DND-41 (cell line): ENCODE measurements around the gene SHPK.

ENCODE experiments used
- ATAC-seq: fragments of 200-7000 bp; cut with Tn5 transposase; 3 replicates; pipeline ENCODE4 v1.9.1; 2021; ENCODE audit warnings: low read depth; ENCODE audit not compliant: insufficient read depth
- DNase-seq: peaks from one replicate; pipeline ENCODE4 v3.0.0-alpha.2; 2020
- H2AFZ ChIP-seq: 2 replicates; pipeline ENCODE4 v1.6.0; 2012; ENCODE audit warnings: low read depth, low read length
- H3K27ac ChIP-seq: 2 replicates; pipeline ENCODE4 v1.5.1; 2012; ENCODE audit warnings: low read length, inconsistent platforms
- H3K27me3 ChIP-seq: fragments of 200-600 bp; sonication (generic); 2 replicates; pipeline ENCODE4 v1.6.0; 2012; ENCODE audit warnings: low read length, mild to moderate bottlenecking, inconsistent platforms; ENCODE audit not compliant: insufficient read depth, poor library complexity
- H3K36me3 ChIP-seq: 2 replicates; pipeline ENCODE4 v1.5.1; 2012; ENCODE audit warnings: low read length, inconsistent platforms; ENCODE audit not compliant: insufficient read depth
- H3K4me1 ChIP-seq: 2 replicates; pipeline ENCODE4 v1.5.1; 2012; ENCODE audit warnings: mild to moderate bottlenecking, low read length; ENCODE audit not compliant: insufficient read depth
- H3K4me2 ChIP-seq: 2 replicates; pipeline ENCODE4 v1.6.0; 2012; ENCODE audit warnings: mild to moderate bottlenecking, moderate library complexity, low read length, inconsistent platforms; ENCODE audit not compliant: insufficient read depth
- H3K4me3 ChIP-seq, 2 experiments: fragments of 200-600 bp in 1 of 2; shearing (Covaris generic) in 1 of 2; 2 replicates each; pipeline ENCODE4 v1.5.1; 2012 to 2016; ENCODE audit warnings: inconsistent platforms in 2 of 2, low read length in 2 of 2, mild to moderate bottlenecking in 2 of 2, low read depth in 1 of 2, moderate library complexity in 1 of 2
- H3K79me2 ChIP-seq: 2 replicates; pipeline ENCODE4 v1.6.0; 2012; ENCODE audit warnings: low read length, inconsistent platforms; ENCODE audit not compliant: insufficient read depth
- H3K9ac ChIP-seq: 2 replicates; pipeline ENCODE4 v1.6.0; 2012; ENCODE audit warnings: low read depth, mild to moderate bottlenecking, inconsistent platforms, low read length, moderate library complexity
- H3K9me3 ChIP-seq: 2 replicates; pipeline ENCODE4 v1.5.1; 2012; ENCODE audit warnings: low read length, moderate library complexity, mild to moderate bottlenecking, inconsistent platforms; ENCODE audit not compliant: insufficient read depth, severe bottlenecking
- H4K20me1 ChIP-seq: 2 replicates; pipeline ENCODE4 v1.6.0; 2012; ENCODE audit warnings: low read length; ENCODE audit not compliant: insufficient read depth
- EZH2 ChIP-seq: IDR thresholded peaks from 3 replicates; pipeline ENCODE4 v1.6.1; 2012; ENCODE audit warnings: borderline replicate concordance, low read depth, mild to moderate bottlenecking, moderate library complexity, low read length, inconsistent platforms; ENCODE audit not compliant: severe bottlenecking
- TF ChIP-seq, protein P1 (sequence below): IDR thresholded peaks from 2 replicates; pipeline ENCODE4 v1.5.1; 2012; ENCODE audit warnings: borderline replicate concordance, low read length, moderate library complexity, mild to moderate bottlenecking; ENCODE audit not compliant: poor library complexity, severe bottlenecking; ENCODE audit errors: extremely low read depth

Gene SHPK

DNA sequence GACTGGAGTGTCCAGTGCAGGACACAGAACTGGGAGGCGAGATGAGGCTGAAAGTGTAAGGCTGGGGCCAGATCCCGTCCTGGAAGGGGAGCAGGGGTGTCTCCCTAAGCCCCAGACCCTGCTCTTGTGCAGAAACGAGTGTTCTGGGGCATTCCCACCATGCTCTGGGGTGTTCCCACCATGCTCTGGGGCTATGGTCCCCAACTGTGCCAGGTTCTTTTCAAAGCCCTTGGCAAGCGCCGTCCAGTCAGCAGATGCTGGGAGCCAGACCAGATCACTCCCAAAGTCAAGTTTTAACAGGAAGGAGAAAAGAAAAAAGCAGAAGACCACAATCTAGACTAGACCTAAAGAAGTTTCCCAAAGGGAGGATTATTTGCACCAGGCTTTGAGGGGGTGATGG lies 29.8 kb upstream of the SHPK start:
- Histone ChIP-seq H3K27ac (no peak overlapping the region), H3K79me2 (peaks cover 30% of the 10 kb centered on the region), H3K4me1 (peaks cover 30% of the 10 kb centered on the region), H3K4me2 (no peak overlapping the region), H2AFZ (no peak overlapping the region), H3K27me3 (no peaks in the 10 kb centered on the region), H3K9ac (no peak overlapping the region), H3K4me3 (no peak overlapping the region), H3K36me3 (peaks cover 24% of the 10 kb centered on the region), H3K9me3 (no peaks in the 10 kb centered on the region), H4K20me1 (peaks cover 18% of the 10 kb centered on the region)
- no peak for TF ChIP-seq EZH2
- TF ChIP-seq, protein P1, sequence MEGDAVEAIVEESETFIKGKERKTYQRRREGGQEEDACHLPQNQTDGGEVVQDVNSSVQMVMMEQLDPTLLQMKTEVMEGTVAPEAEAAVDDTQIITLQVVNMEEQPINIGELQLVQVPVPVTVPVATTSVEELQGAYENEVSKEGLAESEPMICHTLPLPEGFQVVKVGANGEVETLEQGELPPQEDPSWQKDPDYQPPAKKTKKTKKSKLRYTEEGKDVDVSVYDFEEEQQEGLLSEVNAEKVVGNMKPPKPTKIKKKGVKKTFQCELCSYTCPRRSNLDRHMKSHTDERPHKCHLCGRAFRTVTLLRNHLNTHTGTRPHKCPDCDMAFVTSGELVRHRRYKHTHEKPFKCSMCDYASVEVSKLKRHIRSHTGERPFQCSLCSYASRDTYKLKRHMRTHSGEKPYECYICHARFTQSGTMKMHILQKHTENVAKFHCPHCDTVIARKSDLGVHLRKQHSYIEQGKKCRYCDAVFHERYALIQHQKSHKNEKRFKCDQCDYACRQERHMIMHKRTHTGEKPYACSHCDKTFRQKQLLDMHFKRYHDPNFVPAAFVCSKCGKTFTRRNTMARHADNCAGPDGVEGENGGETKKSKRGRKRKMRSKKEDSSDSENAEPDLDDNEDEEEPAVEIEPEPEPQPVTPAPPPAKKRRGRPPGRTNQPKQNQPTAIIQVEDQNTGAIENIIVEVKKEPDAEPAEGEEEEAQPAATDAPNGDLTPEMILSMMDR: no peak
- ATAC-seq: no peak
- DNase-seq: no peak

DNA sequence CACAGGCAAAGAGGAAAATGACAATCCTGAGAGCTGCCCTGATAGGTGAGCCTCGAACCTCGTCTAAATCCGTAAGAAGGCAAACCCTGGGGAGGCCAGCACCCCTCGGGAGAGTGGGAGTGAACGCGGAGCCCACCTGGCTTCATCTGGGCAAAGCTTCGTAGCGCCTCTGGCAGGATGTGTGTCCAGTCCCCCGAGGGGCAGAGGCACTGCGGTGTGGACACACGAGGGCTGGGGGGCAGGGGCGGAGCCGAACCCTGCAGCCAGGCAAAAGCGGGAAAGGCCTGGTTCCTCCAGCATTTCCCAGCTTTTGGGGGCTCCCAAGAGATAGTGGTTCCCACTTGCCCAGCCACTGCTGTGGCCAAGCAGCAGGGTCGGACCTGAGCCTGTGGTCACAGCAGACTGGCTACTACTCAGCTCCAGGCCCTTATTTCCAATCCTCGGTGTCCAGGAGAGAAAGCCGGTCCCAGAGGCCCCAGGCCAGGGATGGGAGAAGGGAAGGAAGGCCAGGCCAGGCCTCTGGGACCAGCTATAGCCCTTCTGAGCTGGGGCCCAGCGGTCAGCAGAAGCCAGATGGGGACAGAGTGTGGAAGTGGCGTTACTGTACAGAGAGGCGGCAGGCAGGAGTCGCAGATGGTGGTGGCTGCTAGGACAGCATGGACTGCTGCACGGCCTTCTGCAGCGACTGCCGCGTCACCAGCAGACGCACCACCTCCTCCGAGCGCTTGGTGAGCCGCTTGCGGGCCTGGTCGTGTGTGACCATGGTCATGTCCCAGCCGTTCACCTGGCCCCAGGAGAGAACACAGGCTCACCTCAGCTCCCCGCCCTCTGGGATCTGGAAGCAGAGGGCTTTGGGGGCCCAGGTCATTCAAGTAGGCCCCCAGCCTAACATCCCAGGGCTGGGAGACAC lies 27.3 kb upstream of the SHPK start:
- DNase-seq (no peak), ATAC-seq (no peak)
- Histone ChIP-seq H3K79me2 (peaks cover 11% of the 10 kb centered on the region), H3K27me3 (no peaks in the 10 kb centered on the region), H3K4me3 (no peak overlapping the region), H2AFZ (no peak overlapping the region), H3K36me3 (peaks cover 26% of the 10 kb centered on the region), H3K4me2 (no peak overlapping the region), H4K20me1 (peaks cover 9% of the 10 kb centered on the region), H3K4me1 (peaks cover 15% of the 10 kb centered on the region), H3K9me3 (no peaks in the 10 kb centered on the region), H3K27ac (no peak overlapping the region), H3K9ac (no peak overlapping the region)
- TF ChIP-seq, protein P1: no peak
- TF ChIP-seq EZH2: no peak

DNA sequence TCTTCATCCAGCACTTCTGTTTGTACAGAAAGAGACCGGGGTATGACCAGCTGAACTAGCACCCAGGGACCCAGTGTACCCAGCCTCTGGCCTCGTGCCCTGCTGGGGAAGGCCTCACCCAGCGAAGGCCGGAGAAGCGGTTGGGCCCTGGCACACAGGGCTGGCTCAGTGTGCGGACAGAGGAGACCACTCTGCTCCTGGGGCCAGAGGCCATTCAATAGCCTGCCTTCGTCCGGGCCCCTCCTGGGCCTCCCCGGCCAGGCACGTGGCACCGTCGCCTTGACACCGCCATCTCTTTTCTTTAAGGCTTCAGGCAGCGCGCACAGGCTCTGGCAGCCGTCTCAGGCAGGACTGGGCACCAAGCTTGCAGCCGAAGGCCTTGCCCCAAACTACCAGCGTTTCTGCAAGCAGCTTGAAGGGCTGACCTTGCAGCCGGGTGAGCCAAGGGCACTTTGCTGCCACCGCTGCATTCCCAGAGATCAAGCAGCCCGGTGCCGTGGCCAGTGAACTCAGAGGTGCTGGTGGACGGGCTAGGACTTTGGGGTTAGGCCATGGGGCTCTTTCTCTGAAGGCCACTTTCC lies 24.4 kb upstream of the SHPK start:
- H3K4me1 ChIP-seq: no peaks in the 10 kb centered on the region
- TF ChIP-seq, protein P1: no peak
- TF ChIP-seq EZH2: no peak
- no peaks in the 10 kb centered on the region for H3K27me3 ChIP-seq
- no peaks in the 10 kb centered on the region for H3K79me2 ChIP-seq
- no peak overlapping the region for H3K4me3 ChIP-seq
- H3K36me3 ChIP-seq: peaks cover 26% of the 10 kb centered on the region
- no peak overlapping the region for H3K4me2 ChIP-seq
- DNase-seq (no peak), ATAC-seq (no peak)
- no peak overlapping the region for H2AFZ ChIP-seq
- peaks cover 4% of the 10 kb centered on the region; the same call in 1 of the 2 replicates for H4K20me1 ChIP-seq
- no peak overlapping the region for H3K27ac ChIP-seq
- H3K9me3 ChIP-seq: no peaks in the 10 kb centered on the region
- H3K9ac ChIP-seq: no peak overlapping the region
